NCI-H2107 (cell line): ENCODE measurements around the gene CD53.

Experiments
- DNase-seq: peaks from one replicate; lab custom pipeline; 2025; lab: John Stamatoyannopoulos, UW

CD53 gene

DNA sequence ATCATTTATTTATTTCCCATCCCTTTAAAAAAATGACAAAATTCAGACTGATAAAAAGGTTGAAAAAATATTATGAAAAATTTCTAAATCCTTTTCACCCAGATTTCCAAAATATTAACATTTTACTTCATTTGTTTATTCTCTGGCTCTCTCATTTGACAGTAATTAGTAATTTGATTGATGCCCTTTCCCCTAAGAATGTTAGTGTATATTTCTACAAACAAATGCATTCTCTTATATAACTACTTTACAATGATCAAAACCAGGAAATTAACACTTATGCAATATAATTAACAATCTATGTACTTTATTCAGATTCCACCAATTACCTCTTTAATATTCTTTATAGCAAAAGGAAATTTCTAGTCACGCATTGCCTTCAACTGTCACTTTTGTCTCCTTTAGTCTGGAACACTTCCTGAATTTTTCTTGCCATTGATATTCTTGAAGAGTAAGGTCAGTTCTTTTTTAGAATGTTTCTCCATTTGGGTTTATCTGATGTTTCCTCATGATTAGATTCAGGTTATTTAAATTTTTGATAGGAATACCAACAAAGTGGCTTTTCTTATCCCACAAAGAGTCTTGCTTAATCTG, 3.9 kb downstream of the CD53 start:
- no peak for DNase-seq

DNA sequence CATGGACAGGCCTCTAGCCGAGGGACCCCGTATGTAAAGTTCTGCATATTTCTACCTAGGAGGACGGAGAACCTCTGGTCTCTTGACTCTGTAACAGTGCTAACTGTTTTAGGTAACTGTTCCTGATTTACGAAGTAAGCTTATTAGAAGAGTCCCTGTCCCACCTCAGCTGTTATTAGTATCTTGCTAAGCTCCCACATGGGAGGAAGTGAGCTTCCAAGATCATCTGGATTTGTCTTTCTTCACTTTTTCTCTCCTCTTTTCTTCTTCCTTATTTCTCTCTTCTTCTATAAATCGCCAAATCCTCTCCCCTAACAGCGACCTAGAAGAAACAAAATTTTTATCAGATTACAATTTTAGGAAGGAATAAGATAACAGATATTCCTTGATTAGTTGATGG, 4.4 kb downstream of the CD53 start:
- no peak for DNase-seq

DNA sequence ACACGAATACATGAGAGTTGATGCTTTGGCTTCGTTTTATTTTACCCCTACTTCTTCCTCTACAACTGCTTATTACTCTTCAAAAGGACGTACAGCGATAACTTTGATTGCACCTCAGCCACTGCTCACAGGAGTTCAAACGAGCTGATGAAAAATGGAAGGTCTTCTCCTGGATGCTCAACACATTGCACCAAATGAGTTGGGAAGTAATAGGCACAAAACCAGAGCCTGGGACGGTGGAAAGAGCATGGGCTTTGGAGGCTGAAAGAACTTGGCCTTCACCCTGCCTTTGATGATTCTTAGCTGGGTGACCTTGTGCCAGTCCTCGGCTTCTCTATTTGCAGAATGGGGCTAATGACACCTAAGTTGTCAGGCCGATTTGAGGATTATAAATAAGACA, 4.8 kb downstream of the CD53 start:
- no peak for DNase-seq

DNA sequence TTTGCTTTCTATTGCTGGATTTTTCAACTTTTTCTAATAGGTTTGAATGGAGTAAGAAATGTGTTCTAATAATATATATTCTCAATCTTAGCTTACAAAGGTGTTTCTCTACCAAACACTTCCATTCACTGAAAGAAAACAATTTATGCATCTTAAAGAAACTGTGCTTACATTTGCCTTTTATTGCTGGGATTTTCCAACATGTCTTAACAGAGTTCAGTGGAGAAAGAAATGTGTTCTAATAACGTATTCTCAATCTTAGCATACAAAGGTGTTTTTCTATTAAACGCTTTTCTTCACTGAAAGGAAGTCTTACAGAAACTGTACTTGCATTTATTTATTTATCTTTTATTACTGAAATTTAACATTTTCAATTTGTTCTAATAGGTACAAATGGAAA, 5.6 kb downstream of the CD53 start:
- no peak for DNase-seq

DNA sequence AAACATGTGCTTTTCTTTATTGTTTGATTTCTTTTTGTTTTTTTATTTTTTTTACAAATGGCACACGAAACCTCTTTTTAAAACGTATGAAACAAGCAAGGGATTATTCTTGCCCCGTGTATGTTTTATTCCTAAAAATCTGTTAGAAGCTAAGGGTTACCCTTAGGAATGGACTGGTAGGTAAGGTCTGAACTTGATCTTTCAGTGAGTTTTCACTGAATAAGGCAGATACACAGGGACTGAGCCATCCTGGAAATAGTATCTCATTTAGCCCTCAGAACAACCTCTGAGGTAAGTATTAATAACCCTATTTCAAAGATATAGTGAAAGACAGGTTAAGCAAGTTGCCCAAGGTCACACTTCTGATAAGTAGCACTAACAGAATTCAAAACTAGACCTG, 6.0 kb downstream of the CD53 start:
- no peak for DNase-seq

DNA sequence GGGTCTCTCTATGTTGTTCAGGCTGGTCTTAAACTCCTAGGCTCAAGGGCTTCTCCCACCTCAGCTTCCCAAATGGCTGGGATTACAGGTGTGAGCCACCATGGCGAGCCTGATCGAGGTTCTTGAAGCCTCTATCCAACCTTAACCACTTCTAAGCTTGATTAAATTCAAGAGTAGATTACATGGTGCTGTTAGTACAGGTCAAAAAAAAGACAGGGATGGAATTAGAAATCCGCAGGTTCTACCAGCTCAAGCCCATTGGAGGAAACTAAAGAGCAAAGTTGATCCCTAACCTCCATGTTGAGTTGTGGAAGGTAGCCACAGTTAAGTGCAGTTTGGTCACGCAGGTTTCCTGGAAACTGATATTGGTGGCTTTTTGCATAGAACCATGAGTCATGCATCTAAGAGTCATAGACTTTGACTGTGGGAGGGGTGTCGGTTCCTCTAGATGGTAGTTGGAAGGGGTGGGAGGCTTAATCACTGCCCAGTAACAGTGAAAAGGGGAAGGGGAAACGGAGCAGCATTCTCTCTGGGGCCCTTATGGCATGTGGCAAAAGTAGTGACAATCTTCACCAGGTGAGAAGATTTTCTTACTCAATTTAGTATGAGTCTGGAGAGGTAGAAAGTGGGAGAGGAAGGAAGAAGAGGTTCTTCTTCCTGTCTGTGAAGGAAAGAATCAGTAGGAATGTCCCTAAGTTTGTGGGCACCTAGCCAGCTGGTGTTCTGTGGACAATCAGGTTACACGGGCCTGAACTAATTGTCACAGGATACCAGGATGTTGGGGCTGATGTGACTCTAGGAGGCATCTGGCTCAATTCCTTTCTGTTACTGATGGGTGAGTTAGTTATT, 7.0 kb downstream of the CD53 start:
- DNase-seq = no peak

DNA sequence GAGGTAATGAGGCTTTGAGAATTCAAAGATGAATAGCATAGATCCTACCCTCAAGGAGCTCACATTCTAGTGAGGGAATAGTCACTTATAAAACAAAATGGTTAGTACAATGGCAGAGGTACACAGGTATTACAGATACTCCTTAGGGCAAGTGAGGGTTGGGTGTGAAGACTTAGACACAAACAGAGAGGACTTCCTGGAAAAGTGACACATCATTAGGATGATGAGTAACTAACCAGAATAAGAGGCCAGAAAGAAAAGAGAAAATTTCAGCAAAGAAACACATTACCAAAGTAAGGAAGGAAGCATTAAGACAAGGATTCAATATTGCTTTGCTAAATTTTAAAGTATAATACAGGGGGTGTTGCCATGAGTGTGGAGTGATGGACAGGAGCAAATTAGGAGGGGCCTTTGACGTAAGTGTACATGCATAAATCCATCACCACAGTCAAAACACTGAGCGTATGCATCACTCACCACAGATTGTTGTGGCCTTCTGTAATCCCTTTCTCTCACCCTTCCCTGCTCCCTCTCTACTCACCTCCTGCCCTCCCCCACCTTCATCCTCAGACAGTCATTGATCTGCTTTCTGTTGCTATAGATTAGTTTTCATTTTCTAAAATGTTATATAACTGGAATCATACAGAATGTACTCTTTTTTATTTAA, 7.9 kb downstream of the CD53 start:
- no peak for DNase-seq

DNA sequence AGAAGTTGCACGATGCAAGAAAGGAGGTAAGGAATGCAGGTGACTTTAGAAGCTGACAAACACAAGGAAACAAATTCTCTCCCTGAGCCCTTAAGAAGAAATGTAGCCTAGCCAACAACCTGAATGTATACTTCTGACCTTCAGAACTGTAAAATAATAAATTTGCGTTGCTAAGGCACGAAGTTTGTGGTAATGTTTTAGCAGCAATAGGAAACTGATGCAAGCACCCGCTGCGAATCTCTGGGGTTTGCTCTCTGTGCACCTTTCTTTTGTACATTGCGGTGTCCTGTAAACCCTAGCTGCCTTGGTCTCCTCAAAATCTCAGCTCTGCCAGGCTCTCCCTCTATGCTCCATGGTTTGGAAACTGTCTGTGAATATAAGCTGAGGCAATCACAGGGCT, 15.1 kb downstream of the CD53 start:
- no peak for DNase-seq

DNA sequence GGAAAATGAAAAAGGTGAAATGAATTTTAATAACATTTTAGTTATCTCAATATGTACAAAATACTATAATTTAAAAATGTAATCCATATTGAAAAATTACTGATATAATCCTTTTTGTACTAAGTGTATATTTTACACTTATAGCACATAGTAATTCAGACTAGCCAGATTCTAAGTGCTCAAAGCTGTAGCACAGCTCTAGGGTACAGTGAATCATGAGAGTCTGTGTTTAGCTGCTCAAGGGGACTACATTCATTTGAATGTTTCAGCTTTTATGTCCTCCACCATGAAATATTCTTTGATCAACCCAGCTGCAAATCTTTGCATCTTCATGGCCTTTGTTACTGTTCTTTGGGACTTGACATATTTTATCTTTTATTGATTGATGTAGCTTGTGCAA, 15.7 kb downstream of the CD53 start:
- DNase-seq = no peak

DNA sequence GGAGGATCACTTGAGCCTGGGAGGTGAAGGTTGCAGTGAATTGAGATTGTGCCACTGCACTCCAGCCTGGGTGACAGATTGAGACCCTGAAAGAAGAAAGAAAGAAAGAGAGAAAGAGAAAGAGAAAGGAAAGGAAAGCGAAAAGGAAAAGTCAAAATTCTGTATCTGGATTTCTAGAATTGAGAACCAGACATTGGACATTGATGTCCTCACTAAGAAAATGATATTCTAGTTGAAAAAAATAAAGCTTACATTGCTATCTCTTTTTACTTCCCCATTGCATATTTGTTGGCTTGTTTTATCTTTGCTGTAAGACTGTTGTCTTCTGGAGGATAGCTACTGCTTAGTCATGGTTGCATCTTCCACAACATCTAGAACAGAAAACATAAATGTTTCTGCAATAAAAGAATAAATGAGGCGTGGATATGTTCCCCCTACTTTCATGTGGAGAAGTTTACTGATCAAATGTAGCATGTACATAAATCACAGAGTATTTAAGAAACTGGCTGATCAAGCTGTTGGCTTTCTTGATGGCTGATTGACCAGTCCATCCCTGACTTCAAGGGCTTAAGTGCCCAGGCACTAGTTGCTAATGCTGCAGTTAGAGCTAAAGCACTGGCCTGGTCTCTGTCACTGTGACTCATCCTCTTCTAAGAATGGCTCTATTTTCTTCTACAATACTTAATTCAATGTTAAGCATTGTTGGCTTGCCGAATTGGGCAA, 17.7 kb downstream of the CD53 start:
- DNase-seq = no peak

DNA sequence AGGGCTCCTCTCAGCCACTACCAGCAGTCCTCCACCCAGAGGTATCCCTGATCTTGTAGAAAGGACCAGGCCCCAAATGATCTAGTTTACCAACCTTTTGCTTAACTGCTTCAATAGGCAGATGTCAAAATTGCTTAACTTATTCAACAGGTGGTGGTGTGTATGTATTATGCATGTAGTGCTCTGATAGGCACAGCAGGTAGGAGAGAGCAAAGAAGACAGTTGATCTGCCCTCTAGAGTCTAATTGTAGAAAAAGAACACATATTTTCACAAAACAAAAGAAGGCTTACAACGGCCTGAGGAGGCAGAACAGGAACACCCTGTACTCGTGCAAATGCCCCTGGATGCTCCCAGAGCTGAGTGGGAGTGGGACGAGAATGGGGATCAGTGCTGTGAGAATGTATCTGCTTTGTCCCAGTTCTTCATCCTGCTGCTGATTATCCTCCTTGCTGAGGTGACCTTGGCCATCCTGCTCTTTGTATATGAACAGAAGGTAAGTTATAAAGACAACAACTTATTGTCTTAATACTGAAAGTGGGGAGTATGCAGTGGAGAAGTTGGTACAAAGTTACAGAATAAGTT, 21.1 kb downstream of the CD53 start:
- DNase-seq = no peak

DNA sequence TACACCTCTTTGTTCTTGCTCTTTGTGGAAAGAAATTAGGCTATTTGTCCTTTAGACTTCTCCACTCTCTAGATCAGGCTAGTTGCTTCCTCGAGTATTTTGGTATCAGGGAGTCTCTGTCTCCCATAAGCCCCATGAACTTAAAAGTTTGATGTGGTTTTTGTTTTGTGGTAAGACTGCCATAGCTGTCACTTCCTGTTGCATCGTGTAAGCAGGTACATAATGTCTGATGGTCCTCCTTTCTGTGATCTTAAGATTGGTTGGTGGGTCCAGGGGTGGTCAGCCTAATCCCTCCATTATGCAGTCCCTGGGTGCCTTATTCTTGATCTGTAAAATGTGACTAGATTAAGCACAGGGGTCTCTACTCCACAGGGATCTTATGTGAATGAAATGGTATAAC, 23.1 kb downstream of the CD53 start:
- no peak for DNase-seq

DNA sequence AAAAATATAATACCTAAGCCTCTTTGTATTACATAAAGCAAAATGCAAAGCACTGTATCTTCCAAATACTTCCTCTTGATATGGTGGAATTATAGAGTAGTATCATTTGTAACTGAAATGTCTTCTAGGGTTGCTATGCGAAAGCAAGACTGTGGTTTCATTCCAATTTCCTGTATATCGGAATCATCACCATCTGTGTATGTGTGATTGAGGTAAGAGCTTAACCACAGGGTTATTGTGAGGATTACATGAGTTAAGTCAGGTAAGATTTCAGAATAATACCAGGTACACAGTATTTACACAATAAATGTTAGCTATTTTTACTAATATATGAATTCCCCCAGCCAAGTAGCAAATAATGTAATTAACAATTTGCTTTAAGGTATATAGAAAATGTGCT, 24.7 kb downstream of the CD53 start:
- DNase-seq = no peak

DNA sequence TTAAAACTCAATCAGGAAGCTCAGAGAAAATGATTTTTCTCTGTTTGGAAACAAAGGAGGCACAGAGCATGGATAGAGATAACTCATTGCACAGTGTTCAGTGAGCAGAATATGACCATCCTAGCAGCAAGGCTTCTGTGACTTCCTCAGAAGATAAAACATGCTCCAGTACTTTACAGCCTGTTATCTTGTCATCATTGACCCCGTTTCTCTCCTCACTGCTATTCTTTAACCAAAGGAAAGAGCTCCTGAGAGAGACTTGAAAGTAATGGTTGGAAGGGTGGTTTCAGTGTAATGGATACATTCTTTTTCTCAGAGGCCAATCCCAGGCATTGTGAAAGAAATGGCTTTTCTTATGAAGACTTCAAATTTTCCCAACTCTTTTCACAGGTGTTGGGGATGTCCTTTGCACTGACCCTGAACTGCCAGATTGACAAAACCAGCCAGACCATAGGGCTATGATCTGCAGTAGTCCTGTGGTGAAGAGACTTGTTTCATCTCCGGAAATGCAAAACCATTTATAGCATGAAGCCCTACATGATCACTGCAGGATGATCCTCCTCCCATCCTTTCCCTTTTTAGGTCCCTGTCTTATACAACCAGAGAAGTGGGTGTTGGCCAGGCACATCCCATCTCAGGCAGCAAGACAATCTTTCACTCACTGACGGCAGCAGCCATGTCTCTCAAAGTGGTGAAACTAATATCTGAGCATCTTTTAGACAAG, 25.9 kb downstream of the CD53 start:
- no peak for DNase-seq

DNA sequence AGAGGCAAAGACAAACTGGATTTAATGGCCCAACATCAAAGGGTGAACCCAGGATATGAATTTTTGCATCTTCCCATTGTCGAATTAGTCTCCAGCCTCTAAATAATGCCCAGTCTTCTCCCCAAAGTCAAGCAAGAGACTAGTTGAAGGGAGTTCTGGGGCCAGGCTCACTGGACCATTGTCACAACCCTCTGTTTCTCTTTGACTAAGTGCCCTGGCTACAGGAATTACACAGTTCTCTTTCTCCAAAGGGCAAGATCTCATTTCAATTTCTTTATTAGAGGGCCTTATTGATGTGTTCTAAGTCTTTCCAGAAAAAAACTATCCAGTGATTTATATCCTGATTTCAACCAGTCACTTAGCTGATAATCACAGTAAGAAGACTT, 26.5 kb downstream of the CD53 start:
- DNase-seq = no peak

DNA sequence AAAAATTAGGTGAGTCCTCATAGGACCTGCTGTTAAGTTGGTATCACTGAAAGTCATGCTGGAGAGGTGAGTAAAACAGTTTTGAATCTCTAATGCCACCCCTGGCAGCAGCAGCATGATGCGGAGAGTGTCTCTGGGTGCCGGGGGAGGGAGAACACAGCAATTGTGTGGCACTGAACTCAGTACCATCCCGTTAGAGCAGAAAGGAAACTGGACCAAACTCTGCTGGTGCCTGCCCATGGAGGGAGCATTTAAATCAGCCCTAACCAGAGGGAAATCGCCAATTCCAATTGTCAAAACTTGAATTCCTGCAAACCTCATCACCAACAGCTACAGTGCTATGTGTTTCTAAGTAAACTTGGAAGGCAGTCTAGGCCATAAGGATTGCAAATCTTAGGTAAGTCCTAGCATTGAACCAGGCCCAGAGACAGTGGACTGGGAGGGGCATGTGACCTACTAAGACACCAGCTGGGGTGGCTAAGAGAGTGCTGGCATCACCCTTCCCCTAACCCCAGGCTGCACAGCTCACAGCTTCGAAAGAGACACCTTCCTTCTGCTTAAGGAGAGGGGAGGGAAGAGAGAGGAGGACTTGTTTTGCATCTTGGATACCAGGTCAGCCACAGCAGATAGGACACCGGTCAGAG, 30.0 kb downstream of the CD53 start:
- DNase-seq = no peak

DNA sequence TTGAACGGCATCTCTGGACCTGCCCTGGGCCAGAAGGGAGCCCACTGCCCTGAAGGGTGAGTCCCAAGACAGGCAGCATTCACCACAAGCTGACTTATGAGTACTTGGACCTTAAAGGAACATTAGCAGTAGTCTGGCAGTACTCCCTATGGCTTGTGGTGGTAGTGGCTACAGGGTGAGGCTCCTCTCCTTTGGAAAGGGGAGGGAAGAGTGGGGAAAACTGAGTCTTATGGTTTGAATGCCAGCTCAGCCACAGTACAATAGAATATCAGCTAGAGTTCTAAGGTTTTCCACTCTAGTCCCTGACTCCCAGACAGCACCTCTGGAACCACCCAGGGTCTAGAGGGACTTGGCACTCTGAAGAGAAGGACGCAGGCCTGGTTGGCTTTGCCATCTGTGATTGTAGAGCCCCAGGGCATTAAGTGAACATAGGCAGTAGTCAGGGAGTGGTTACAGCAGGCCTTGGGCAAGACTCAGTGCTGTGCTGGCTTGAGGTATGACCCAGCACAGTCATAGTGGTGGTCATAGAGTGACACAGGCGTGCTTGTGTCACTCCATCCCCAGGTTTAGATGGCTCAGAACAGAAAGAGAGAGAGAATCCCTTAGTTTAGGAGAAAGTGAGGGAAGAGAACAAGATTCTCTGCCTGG, 31.0 kb downstream of the CD53 start:
- DNase-seq = no peak

DNA sequence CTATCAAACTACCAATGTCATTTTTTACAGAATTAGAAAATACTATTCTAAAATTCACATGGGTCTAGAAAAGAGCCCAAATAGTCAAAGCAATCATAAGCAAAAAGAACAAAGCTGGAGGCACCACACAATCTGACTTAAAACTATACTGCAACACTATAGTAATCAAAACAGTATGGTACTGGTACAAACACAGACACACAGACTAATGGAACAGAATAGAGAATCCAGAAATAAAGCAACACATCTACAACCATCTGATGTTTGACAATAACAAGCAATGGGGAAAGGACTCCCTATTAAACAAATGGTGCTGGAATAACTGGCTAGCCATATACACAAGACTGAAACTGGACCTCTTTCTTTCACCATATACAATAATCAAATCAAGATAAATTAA, 39.8 kb downstream of the CD53 start:
- DNase-seq = no peak

DNA sequence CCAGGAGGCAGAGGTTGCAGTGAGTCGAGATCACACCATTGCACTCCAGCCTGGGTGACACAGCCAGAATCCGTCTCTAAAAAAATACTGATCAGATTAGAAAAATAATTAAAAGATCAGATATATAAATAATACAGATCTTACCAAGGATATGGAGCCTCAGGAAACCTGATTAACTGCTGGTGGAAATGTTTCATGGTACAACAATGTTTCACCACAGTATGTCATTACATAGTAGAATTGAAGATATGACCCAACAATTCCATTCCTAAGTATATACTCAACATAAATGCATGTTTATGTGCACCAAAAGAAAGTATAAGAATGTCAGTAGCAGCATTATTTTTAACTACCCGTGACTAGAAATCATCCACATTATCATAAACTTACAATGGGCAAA, 41.7 kb downstream of the CD53 start:
- no peak for DNase-seq

DNA sequence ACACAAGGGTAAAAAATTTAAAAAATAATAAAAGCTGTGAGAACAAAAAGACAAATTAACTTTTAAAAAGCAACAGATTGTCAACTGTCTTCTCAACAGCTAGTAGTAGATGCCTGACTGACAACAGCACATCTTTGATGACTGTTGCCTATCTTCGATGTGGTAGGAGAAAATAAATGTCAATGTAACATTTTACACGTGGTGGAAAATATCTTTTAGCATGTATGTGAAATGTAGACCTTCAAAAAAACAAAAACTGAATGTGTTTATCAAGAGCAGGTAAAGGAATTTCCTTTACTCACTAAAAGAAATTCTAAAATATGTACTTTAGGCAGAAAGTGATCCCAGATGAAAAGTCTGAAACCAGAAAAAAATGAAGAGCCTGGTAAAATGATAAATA, 42.9 kb downstream of the CD53 start:
- DNase-seq = no peak

DNA sequence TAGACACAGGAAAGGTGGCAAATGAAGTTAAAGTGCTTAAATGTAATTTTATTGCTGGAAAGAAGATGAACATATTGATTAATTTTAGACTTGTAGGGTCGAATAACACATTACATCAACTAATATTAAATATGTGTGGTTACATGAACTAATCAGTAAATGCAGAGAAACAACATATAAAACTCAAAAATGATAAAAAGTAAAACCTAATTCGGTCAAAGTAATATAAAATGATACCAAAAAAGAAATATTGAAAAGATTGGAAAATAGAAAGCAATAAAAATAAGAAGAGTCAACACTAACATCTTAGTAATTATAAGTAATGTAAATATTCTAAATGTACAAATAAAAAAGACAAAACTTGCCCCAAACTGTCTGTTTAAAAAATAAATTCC, 43.3 kb downstream of the CD53 start:
- no peak for DNase-seq
